Common myeloid progenitor, CD34-positive (primary cell): ENCODE data around the gene AKAP17A.

Experiments
- CTCF ChIA-PET: fragments of 350-600 bp; sonication (Branson Sonifier 250); formaldehyde crosslinking; loops from one replicate; lab custom pipeline; 2021; ENCODE audit warnings: antibody characterized with exemption; lab: Charles Lee
- POLR2A ChIA-PET: fragments of 350-600 bp; sonication (Branson Sonifier 250); formaldehyde crosslinking; loops from one replicate; lab custom pipeline; 2021; ENCODE audit warnings: antibody characterized with exemption; lab: Charles Lee
- DNase-seq, 3 donors: peaks; one replicate each; pipeline versions ENCODE4 v3.0.0 to v3.0.0-alpha.2; 2013
- H3K27ac ChIP-seq, 2 experiments: 1 replicate in 1 of 2; 2 replicates in 1 of 2; pipeline ENCODE4 v1.7.0; 2013; ENCODE audit warnings: inconsistent platforms in 2 of 2, low read length in 2 of 2, mild to moderate bottlenecking in 2 of 2, low read depth in 1 of 2, moderate library complexity in 1 of 2; ENCODE audit not compliant: severe bottlenecking in 2 of 2, insufficient read depth in 1 of 2, poor library complexity in 1 of 2
- H3K27me3 ChIP-seq, 5 experiments: replicated peaks in 2 of 5; 1 replicate in 3 of 5; 2 replicates in 2 of 5; pipeline versions ENCODE4 v1.6.1 to v1.7.0; 2013; ENCODE audit warnings: low read length in 4 of 5, mild to moderate bottlenecking in 2 of 5, moderate library complexity in 2 of 5, inconsistent platforms in 1 of 5; ENCODE audit not compliant: insufficient read depth in 5 of 5, control insufficient read depth in 4 of 5
- H3K36me3 ChIP-seq, 4 experiments: 1 replicate in 2 of 4; 2 replicates in 2 of 4; pipeline versions ENCODE4 v1.6.1 to v1.7.0; 2013; ENCODE audit warnings: low read length in 3 of 4, control low read depth in 1 of 4, mild to moderate bottlenecking in 1 of 4; ENCODE audit not compliant: control insufficient read depth in 4 of 4, insufficient read depth in 4 of 4
- H3K4me1 ChIP-seq, 4 experiments: 1 replicate in 3 of 4; 2 replicates in 1 of 4; pipeline versions ENCODE4 v1.6.1 to v1.7.1; 2013; ENCODE audit warnings: low read length in 3 of 4, mild to moderate bottlenecking in 3 of 4, control low read depth in 1 of 4, inconsistent platforms in 1 of 4, moderate library complexity in 1 of 4; ENCODE audit not compliant: control insufficient read depth in 4 of 4, insufficient read depth in 4 of 4; ENCODE audit errors: control extremely low read depth in 1 of 4
- H3K4me3 ChIP-seq, 7 experiments: 1 replicate in 4 of 7; 2 replicates in 3 of 7; pipeline versions ENCODE4 v1.5.1 to v1.7.0; 2013; ENCODE audit warnings: mild to moderate bottlenecking in 7 of 7, low read length in 6 of 7, moderate library complexity in 6 of 7, inconsistent platforms in 2 of 7, low read depth in 2 of 7, control low read depth in 1 of 7; ENCODE audit not compliant: insufficient read depth in 4 of 7, control insufficient read depth in 1 of 7; ENCODE audit errors: extremely low read depth in 1 of 7
- H3K9me3 ChIP-seq, 5 experiments: 1 replicate in 4 of 5; 2 replicates in 1 of 5; pipeline versions ENCODE4 v1.6.1 to v1.7.1; 2013; ENCODE audit warnings: low read length in 4 of 5, mild to moderate bottlenecking in 2 of 5, inconsistent platforms in 1 of 5, low read depth in 1 of 5, moderate library complexity in 1 of 5; ENCODE audit not compliant: control insufficient read depth in 4 of 5, insufficient read depth in 2 of 5; ENCODE audit errors: control extremely low read depth in 1 of 5
- WGBS: methylation state at CpG from one replicate; pipeline ENCODE4 v1.1.5; 2013; ENCODE audit not compliant: insufficient coverage; 5-methylcytosine and 5-hydroxymethylcytosine counted together

The AKAP17A gene

GRCh38 chrX:1576201-1576992 lies 15.0 kb upstream of the AKAP17A start:
- ChIA-PET CTCF (no interaction called here), POLR2A (no interaction called here)
- Histone ChIP-seq H3K36me3 (no peaks in the 10 kb centered on the region), H3K4me3 (peak overlapping the region in 2 of 7 experiments; percentile 2 to 17), H3K9me3 (no peaks in the 10 kb centered on the region), H3K27ac (no peak overlapping the region), H3K27me3 (no peaks in the 10 kb centered on the region), H3K4me1 (peaks cover 3 to 44% (median 27%) of the 10 kb centered on the region in 4 experiments)
- 47% methylated on average over 4 of the region's 6 CpGs for WGBS
- DNase-seq: peak in 2 of 3 donors; percentile 55 to 64

GRCh38 chrX:1577845-1578244 lies 13.6 kb upstream of the AKAP17A start:
- CTCF ChIA-PET: no interaction called here
- no peaks in the 10 kb centered on the region for H3K36me3 ChIP-seq
- 92% methylated on average over 1 of the region's 2 CpGs for WGBS
- no peaks in the 10 kb centered on the region for H3K9me3 ChIP-seq
- no peak for DNase-seq
- H3K4me1 ChIP-seq: peaks cover 3 to 30% (median 13%) of the 10 kb centered on the region in 4 experiments
- no peak overlapping the region for H3K27ac ChIP-seq
- no peaks in the 10 kb centered on the region for H3K27me3 ChIP-seq
- H3K4me3 ChIP-seq: no peak overlapping the region
- POLR2A ChIA-PET: no interaction called here

GRCh38 chrX:1578511-1579173 lies 12.8 kb upstream of the AKAP17A start:
- Histone ChIP-seq H3K4me1 (peaks cover 3 to 26% (median 12%) of the 10 kb centered on the region in 4 experiments), H3K27ac (no peak overlapping the region), H3K9me3 (no peaks in the 10 kb centered on the region), H3K4me3 (no peak overlapping the region), H3K36me3 (peaks cover 0 to 3% (median 0%) of the 10 kb centered on the region in 4 experiments), H3K27me3 (no peaks in the 10 kb centered on the region)
- DNase-seq: peak in 1 of 3 donors; percentile 30
- ChIA-PET CTCF (no interaction called here), POLR2A (no interaction called here)
- WGBS: 78% methylated on average over 5 of the region's 6 CpGs

- Histone ChIP-seq H3K27me3 (no peaks in the 10 kb centered on the region), H3K9me3 (no peaks in the 10 kb centered on the region), H3K36me3 (peaks cover 0 to 3% (median 0%) of the 10 kb centered on the region in 4 experiments), H3K4me1 (peaks cover 3 to 17% (median 10%) of the 10 kb centered on the region in 4 experiments), H3K27ac (no peak overlapping the region), H3K4me3 (no peak overlapping the region)
- ChIA-PET POLR2A (no interaction called here), CTCF (no interaction called here)
- peak; percentile 68 to 93 (median 93) for DNase-seq
- WGBS: 71% methylated on average over 3 of the region's 4 CpGs
Measured at GRCh38 chrX:1581132-1581531, 10.3 kb upstream of the AKAP17A start.

GRCh38 chrX:1582686-1583437 lies 8.5 kb upstream of the AKAP17A start:
- DNase-seq: peak in 2 of 3 donors; percentile 39 to 64
- Histone ChIP-seq H3K4me1 (peaks cover 2 to 14% (median 7%) of the 10 kb centered on the region in 4 experiments), H3K4me3 (no peak overlapping the region), H3K27ac (no peak overlapping the region), H3K36me3 (peaks cover 0 to 3% (median 0%) of the 10 kb centered on the region in 4 experiments), H3K27me3 (no peaks in the 10 kb centered on the region), H3K9me3 (no peaks in the 10 kb centered on the region)
- POLR2A ChIA-PET: no interaction called here
- WGBS: 65% methylated on average over 22 of the region's 27 CpGs
- CTCF ChIA-PET: no interaction called here

GRCh38 chrX:1584237-1585011 lies 7.0 kb upstream of the AKAP17A start:
- no peak for DNase-seq
- no CpG with 5 or more reads among the region's 8 CpGs for WGBS
- Histone ChIP-seq H3K4me1 (peaks cover 2 to 7% (median 3%) of the 10 kb centered on the region in 4 experiments), H3K4me3 (no peak overlapping the region), H3K36me3 (peaks cover 0 to 3% (median 0%) of the 10 kb centered on the region in 4 experiments), H3K27ac (no peak overlapping the region), H3K27me3 (no peaks in the 10 kb centered on the region), H3K9me3 (no peaks in the 10 kb centered on the region)
- CTCF ChIA-PET: no interaction called here
- POLR2A ChIA-PET: no interaction called here
